WTC11 (cell line): ENCODE data around the gene SMAP2. TPM values are rescaled to one million over a fixed set of nuclear protein-coding genes. Genes with fewer than 3 reads are reported as not detected.
"Not testable (repeated sequence)": the region's sequence is repeated elsewhere in the genome, so short reads cannot be mapped to it uniquely, and the experiment has no call there.

Experiments used
- ATAC-seq: fragments of 200-7000 bp; cut with Tn5 transposase; 2 replicates; pipeline ENCODE4 v1.10.0; 2021; ENCODE audit warnings: mild to moderate bottlenecking, moderate library complexity
- CTCF ChIA-PET: fragments of 300-600 bp; sonication (Branson Sonifier 250); formaldehyde crosslinking; loops from one replicate; lab custom pipeline; 2021; ENCODE audit warnings: antibody characterized with exemption; lab: Charles Lee
- POLR2A ChIA-PET: fragments of 350-600 bp; sonication (Branson Sonifier 250); formaldehyde crosslinking; loops from one replicate; lab custom pipeline; 2021; ENCODE audit warnings: antibody characterized with exemption; lab: Charles Lee
- DNase-seq: peaks from one replicate; pipeline ENCODE4 v3.0.0; 2021; ENCODE audit warnings: low spot score
- H3K27ac Mint-ChIP-seq: 2 replicates; pipeline ENCODE4 v1.8.0; 2021; ENCODE audit warnings: mixed read lengths
- H3K27me3 Mint-ChIP-seq: 2 replicates; pipeline ENCODE4 v1.8.0; 2021; ENCODE audit warnings: low read depth, mild to moderate bottlenecking, moderate library complexity, mixed read lengths
- H3K36me3 Mint-ChIP-seq: 2 replicates; pipeline ENCODE4 v1.8.0; 2021; ENCODE audit warnings: mixed read lengths
- H3K4me1 Mint-ChIP-seq: 2 replicates; pipeline ENCODE4 v1.8.0; 2022; ENCODE audit warnings: mixed read lengths
- H3K4me3 Mint-ChIP-seq: 2 replicates; pipeline ENCODE4 v1.8.0; 2021; ENCODE audit warnings: mild to moderate bottlenecking, moderate library complexity, mixed read lengths
- H3K9me3 Mint-ChIP-seq: 2 replicates; pipeline ENCODE4 v1.8.0; 2021; ENCODE audit warnings: mixed read lengths
- JAZF1 ChIP-seq: fragments of 250-450 bp; sonication (Bioruptor Pico); IDR thresholded peaks from 2 replicates; pipeline ENCODE4 v1.9.0; 2021; ENCODE audit warnings: moderate library complexity, mild to moderate bottlenecking, inconsistent platforms
- NFATC4 ChIP-seq: fragments of 250-450 bp; sonication (Bioruptor Pico); IDR thresholded peaks from 2 replicates; pipeline ENCODE4 v1.9.0; 2021; ENCODE audit warnings: mild to moderate bottlenecking
- OVOL2 ChIP-seq: fragments of 250-450 bp; sonication (Bioruptor Pico); IDR thresholded peaks from 2 replicates; pipeline ENCODE4 v1.9.0; 2021; ENCODE audit warnings: mild to moderate bottlenecking, borderline replicate concordance
- PRRX2 ChIP-seq: fragments of 250-450 bp; sonication (Bioruptor Pico); IDR thresholded peaks from 2 replicates; pipeline ENCODE4 v1.8.0; 2021; ENCODE audit warnings: mild to moderate bottlenecking
- RELA ChIP-seq: sonication (generic); formaldehyde crosslinking; IDR thresholded peaks from 2 replicates; pipeline ENCODE4 v1.8.1; 2022; ENCODE audit warnings: missing genetic modification reagents, mild to moderate bottlenecking, borderline replicate concordance
- SP1 ChIP-seq: sonication (generic); formaldehyde crosslinking; conservative IDR thresholded peaks from 2 replicates; pipeline ENCODE4 v1.8.1; 2022; ENCODE audit warnings: missing genetic modification reagents
- ZNF219 ChIP-seq: sonication (generic); formaldehyde crosslinking; IDR thresholded peaks from 2 replicates; pipeline ENCODE4 v1.8.0; 2023; ENCODE audit warnings: missing genetic modification reagents, mild to moderate bottlenecking, borderline replicate concordance
- ZNF232 ChIP-seq: sonication (generic); formaldehyde crosslinking; IDR thresholded peaks from 2 replicates; pipeline ENCODE4 v1.8.0; 2022; ENCODE audit warnings: mild to moderate bottlenecking, missing genetic modification reagents
- ZNF263 ChIP-seq: sonication (generic); formaldehyde crosslinking; IDR thresholded peaks from 2 replicates; pipeline ENCODE4 v1.8.1; 2022; ENCODE audit warnings: low read depth, mild to moderate bottlenecking, moderate library complexity, missing genetic modification reagents
- ZNF416 ChIP-seq: fragments of 250-450 bp; sonication (Bioruptor Pico); IDR thresholded peaks from 2 replicates; pipeline ENCODE4 v1.9.0; 2021; ENCODE audit warnings: mild to moderate bottlenecking, inconsistent platforms
- ZNF423 ChIP-seq: fragments of 250-450 bp; sonication (Bioruptor Pico); IDR thresholded peaks from 2 replicates; pipeline ENCODE4 v2.1.2; 2022; ENCODE audit warnings: mild to moderate bottlenecking, moderate library complexity
- total RNA-seq: library from RNA; stranded (reverse); gene quantifications from 3 replicates; pipeline ENCODE4 v1.2.3, GENCODE V29; 2021
- TF ChIP-seq, protein P1 (sequence below): sonication (generic); formaldehyde crosslinking; IDR thresholded peaks from 2 replicates; pipeline ENCODE4 v1.8.0; 2022; ENCODE audit warnings: mild to moderate bottlenecking, missing genetic modification reagents
- TF ChIP-seq, protein P2 (sequence below): fragments of 250-450 bp; sonication (Bioruptor Pico); conservative IDR thresholded peaks from 2 replicates; pipeline ENCODE4 v1.9.0; 2021; ENCODE audit warnings: mild to moderate bottlenecking
- TF ChIP-seq, protein P3 (sequence below): fragments of 200-600 bp; IDR thresholded peaks from 2 replicates; pipeline ENCODE4 v1.8.0; 2022; ENCODE audit warnings: antibody characterized with exemption
- TF ChIP-seq, protein P4 (sequence below): sonication (generic); formaldehyde crosslinking; IDR thresholded peaks from 2 replicates; pipeline ENCODE4 v1.8.1; 2022; ENCODE audit warnings: mild to moderate bottlenecking, moderate library complexity, missing genetic modification reagents
- TF ChIP-seq, protein P5 (sequence below): fragments of 250-450 bp; sonication (Bioruptor Pico); IDR thresholded peaks from 2 replicates; pipeline ENCODE4 v1.9.0; 2021; ENCODE audit warnings: mild to moderate bottlenecking
- TF ChIP-seq, protein P6 (sequence below): sonication (generic); formaldehyde crosslinking; IDR thresholded peaks from 2 replicates; pipeline ENCODE4 v1.8.1; 2023; ENCODE audit warnings: mild to moderate bottlenecking, missing genetic modification reagents

The SMAP2 gene
- total RNA-seq, 1 experiment from 2014 or later, result 4.9 TPM

DNA sequence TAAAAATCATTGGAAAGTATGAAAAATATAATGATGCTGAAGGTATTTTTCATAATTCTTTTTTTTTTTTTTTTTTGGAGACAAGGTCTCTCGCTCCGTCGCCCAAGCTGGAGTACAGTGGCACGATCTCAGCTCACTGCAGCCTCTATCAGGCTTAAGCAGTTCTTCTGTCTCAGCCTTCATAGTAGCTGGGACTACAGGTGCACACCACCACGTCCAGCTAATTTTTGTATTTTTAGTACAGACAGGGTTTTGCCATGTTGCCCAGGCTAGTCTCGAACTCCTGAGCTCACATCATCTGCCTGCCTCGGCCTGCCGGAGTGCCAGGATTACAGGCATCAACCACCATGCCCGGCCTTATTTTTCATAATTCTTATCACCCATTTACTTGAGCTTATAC is 13.3 kb downstream of the SMAP2 start:
- Mint-ChIP-seq H3K4me3 (no peak overlapping the region), H3K4me1 (peaks cover 4% of the 10 kb centered on the region; the same call in 1 of the 2 replicates), H3K36me3 (no peaks in the 10 kb centered on the region), H3K9me3 (no peaks in the 10 kb centered on the region), H3K27ac (no peak overlapping the region), H3K27me3 (no peaks in the 10 kb centered on the region)
- ChIA-PET POLR2A (no interaction called here), CTCF (interaction anchor here (0.6 to 3.7 kb wide), 5 partner anchors 18 to 243 kb away, joined by 3 to 14 read pairs (median 4); no protein-coding TSS in a partner anchor)
- DNase-seq (no peak), ATAC-seq (no peak)
- TF ChIP-seq OVOL2 (CRISPR knock-in tag), result no peak
- TF ChIP-seq, protein P1, sequence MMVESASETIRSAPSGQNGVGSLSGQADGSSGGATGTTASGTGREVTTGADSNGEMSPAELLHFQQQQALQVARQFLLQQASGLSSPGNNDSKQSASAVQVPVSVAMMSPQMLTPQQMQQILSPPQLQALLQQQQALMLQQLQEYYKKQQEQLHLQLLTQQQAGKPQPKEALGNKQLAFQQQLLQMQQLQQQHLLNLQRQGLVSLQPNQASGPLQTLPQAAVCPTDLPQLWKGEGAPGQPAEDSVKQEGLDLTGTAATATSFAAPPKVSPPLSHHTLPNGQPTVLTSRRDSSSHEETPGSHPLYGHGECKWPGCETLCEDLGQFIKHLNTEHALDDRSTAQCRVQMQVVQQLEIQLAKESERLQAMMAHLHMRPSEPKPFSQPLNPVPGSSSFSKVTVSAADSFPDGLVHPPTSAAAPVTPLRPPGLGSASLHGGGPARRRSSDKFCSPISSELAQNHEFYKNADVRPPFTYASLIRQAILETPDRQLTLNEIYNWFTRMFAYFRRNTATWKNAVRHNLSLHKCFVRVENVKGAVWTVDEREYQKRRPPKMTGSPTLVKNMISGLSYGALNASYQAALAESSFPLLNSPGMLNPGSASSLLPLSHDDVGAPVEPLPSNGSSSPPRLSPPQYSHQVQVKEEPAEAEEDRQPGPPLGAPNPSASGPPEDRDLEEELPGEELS (CRISPR knock-in tag), result no peak
- TF ChIP-seq, protein P2, sequence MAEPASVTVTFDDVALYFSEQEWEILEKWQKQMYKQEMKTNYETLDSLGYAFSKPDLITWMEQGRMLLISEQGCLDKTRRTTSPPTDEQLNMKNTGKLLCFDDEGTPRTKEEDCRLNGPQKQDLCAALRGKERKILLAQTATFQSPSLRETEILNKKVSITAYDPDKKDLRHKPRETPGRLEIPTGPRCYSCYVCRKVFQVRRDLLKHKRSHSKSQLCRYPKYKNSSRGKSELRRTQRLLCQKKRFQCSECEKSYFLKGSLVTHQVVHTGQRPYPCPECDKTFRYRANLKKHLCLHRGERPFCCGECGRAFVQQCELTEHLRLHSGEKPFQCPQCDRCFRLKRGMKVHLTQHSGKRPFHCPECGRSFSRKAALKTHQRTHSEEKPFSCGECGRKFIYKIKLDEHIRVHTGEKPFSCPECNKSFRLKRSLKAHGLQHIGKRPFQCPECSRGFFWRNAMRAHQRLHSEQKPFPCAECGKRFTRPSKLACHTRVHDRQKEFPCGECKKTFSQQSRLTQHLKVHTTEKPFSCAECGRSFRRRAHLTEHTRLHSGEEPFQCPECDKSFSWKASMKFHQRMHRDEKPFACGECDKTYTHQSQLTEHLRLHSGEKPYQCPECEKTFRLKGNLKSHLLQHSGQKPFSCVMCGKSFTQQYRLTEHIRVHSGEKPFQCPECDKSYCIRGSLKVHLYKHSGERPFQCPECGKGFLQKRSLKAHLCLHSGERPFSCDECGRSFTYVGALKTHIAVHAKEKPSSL (CRISPR knock-in tag), result no peak
- TF ChIP-seq RELA (CRISPR knock-in tag), result no peak
- TF ChIP-seq NFATC4, result no peak
- TF ChIP-seq, protein P3, sequence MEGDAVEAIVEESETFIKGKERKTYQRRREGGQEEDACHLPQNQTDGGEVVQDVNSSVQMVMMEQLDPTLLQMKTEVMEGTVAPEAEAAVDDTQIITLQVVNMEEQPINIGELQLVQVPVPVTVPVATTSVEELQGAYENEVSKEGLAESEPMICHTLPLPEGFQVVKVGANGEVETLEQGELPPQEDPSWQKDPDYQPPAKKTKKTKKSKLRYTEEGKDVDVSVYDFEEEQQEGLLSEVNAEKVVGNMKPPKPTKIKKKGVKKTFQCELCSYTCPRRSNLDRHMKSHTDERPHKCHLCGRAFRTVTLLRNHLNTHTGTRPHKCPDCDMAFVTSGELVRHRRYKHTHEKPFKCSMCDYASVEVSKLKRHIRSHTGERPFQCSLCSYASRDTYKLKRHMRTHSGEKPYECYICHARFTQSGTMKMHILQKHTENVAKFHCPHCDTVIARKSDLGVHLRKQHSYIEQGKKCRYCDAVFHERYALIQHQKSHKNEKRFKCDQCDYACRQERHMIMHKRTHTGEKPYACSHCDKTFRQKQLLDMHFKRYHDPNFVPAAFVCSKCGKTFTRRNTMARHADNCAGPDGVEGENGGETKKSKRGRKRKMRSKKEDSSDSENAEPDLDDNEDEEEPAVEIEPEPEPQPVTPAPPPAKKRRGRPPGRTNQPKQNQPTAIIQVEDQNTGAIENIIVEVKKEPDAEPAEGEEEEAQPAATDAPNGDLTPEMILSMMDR, result no peak
- TF ChIP-seq, protein P4, sequence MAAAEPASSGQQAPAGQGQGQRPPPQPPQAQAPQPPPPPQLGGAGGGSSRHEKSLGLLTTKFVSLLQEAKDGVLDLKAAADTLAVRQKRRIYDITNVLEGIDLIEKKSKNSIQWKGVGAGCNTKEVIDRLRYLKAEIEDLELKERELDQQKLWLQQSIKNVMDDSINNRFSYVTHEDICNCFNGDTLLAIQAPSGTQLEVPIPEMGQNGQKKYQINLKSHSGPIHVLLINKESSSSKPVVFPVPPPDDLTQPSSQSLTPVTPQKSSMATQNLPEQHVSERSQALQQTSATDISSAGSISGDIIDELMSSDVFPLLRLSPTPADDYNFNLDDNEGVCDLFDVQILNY, result no peak
- no peak for TF ChIP-seq PRRX2 (CRISPR knock-in tag)
- TF ChIP-seq JAZF1, result no peak
- TF ChIP-seq ZNF232 (CRISPR knock-in tag), result no peak
- no peak for TF ChIP-seq SP1 (CRISPR knock-in tag)
- TF ChIP-seq, protein P5, sequence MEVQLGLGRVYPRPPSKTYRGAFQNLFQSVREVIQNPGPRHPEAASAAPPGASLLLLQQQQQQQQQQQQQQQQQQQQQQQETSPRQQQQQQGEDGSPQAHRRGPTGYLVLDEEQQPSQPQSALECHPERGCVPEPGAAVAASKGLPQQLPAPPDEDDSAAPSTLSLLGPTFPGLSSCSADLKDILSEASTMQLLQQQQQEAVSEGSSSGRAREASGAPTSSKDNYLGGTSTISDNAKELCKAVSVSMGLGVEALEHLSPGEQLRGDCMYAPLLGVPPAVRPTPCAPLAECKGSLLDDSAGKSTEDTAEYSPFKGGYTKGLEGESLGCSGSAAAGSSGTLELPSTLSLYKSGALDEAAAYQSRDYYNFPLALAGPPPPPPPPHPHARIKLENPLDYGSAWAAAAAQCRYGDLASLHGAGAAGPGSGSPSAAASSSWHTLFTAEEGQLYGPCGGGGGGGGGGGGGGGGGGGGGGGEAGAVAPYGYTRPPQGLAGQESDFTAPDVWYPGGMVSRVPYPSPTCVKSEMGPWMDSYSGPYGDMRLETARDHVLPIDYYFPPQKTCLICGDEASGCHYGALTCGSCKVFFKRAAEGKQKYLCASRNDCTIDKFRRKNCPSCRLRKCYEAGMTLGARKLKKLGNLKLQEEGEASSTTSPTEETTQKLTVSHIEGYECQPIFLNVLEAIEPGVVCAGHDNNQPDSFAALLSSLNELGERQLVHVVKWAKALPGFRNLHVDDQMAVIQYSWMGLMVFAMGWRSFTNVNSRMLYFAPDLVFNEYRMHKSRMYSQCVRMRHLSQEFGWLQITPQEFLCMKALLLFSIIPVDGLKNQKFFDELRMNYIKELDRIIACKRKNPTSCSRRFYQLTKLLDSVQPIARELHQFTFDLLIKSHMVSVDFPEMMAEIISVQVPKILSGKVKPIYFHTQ (CRISPR knock-in tag), result no peak
- TF ChIP-seq, protein P6, sequence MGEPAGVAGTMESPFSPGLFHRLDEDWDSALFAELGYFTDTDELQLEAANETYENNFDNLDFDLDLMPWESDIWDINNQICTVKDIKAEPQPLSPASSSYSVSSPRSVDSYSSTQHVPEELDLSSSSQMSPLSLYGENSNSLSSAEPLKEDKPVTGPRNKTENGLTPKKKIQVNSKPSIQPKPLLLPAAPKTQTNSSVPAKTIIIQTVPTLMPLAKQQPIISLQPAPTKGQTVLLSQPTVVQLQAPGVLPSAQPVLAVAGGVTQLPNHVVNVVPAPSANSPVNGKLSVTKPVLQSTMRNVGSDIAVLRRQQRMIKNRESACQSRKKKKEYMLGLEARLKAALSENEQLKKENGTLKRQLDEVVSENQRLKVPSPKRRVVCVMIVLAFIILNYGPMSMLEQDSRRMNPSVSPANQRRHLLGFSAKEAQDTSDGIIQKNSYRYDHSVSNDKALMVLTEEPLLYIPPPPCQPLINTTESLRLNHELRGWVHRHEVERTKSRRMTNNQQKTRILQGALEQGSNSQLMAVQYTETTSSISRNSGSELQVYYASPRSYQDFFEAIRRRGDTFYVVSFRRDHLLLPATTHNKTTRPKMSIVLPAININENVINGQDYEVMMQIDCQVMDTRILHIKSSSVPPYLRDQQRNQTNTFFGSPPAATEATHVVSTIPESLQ (CRISPR knock-in tag), result no peak
- TF ChIP-seq ZNF416 (CRISPR knock-in tag), result no peak
- no peak for TF ChIP-seq ZNF219 (CRISPR knock-in tag)
- no peak for TF ChIP-seq ZNF423 (CRISPR knock-in tag)
- TF ChIP-seq ZNF263, result no peak

DNA sequence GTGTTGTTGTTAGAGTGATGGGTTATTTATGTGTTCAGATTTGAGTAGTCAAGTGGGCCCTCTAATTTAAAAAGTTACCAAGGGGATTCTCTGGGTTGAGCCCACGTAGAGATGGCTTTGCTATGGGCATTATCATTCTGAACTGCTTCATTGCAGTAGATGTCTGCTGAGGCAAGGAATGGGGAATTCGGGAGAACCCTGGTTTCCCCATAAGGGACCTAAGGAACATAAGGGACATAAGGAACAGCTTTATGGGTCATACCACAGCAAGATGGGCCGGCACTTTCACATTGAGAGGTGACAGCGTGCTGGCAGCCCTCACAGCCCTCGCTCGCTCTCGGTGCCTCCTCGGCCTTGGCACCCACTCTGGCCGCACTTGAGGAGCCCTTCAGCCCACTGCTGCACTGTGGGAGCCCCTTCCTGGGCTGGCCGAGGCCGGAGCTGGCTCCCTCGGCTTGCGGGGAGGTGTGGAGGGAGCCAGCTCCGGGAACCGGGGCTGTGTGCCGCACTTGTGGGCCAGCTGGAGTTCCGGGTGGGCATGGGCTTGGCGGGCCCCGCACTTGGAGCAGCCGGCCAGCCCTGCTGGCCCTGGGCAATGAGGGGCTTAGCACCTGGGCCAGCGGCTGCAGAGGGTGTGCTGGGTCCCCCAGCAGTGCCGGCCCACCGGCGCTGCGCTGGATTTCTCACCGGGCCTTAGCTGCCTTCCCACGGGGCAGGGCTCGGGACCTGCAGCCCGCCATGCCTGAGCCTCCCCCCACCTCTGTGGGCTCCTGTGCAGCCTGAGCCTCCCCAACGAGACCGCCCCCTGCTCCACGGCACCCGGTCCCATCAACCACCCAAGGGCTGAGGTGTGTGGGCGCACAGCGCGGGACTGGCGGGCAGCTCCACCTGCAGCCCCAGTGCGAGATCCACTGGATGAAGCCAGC is 14.1 kb downstream of the SMAP2 start:
- ATAC-seq, H3K4me3 Mint-ChIP-seq, H3K27ac Mint-ChIP-seq, H3K9me3 Mint-ChIP-seq, H3K36me3 Mint-ChIP-seq, POLR2A ChIA-PET, H3K4me1 Mint-ChIP-seq, H3K27me3 Mint-ChIP-seq, DNase-seq: not testable (repeated sequence)
- CTCF ChIA-PET, result interaction anchor here (0.6 to 1.7 kb wide), 5 partner anchors 17 to 244 kb away, joined by 3 to 4 read pairs (median 4); no protein-coding TSS in a partner anchor

DNA sequence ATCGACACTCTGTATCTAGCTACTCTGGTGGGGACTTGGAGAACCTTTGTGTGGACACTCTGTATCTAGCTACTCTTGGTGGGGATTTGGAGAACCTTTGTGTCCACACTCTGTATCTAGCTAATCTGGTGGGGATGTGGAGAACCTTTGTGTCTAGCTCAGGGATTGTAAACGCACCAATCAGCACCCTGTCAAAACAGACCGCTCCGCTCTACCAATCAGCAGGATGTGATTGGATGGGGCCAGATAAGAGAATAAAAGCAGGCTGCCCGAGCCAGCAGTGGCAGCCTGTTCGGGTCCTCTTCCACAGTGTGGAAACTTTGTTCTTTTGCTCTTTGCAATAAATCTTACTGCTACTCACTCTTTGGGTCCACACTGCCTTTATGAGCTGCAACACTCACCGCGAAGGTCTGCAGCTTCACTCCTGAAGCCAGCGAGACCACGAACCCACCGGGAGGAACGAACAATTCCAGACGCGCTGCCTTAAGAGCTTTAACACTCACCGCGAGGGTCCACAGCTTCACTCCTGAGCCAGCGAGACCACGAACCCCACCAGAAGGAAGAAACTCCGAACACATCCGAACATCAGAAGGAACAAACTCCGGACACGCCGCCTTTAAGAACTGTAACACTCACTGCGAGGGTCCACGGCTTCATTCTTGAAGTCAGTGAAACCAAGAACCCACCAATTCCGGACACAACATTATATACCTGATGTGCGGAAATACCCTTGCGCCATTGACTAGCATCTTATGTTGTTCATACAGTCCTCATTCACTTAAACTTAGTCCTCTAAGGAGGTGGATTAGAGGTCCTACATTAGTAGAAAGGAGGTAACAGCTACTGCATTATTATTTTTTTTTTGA is 15.2 kb downstream of the SMAP2 start:
- H3K4me3 Mint-ChIP-seq, H3K36me3 Mint-ChIP-seq, H3K9me3 Mint-ChIP-seq, ATAC-seq, POLR2A ChIA-PET, H3K27ac Mint-ChIP-seq, H3K27me3 Mint-ChIP-seq, H3K4me1 Mint-ChIP-seq, DNase-seq: not testable (repeated sequence)
- CTCF ChIA-PET, result interaction anchor here (0.7 kb wide), 1 partner anchor 245 kb away, joined by 4 read pairs; no protein-coding TSS in a partner anchor
